Aorta (tissue), 5 donors: Measurements from ENCODE around the gene MORC2. TPM values are rescaled to one million over a fixed set of nuclear protein-coding genes. Genes with fewer than 3 reads are reported as not detected.

Source experiments
- ATAC-seq: fragments of 200-7000 bp; cut with Tn5 transposase; one replicate; pipeline ENCODE4 v1.9.1; 2022; ENCODE audit warnings: moderate library complexity; ENCODE audit not compliant: low FRiP score
- DNase-seq, 2 donors: peaks; one replicate each; pipeline ENCODE4 v3.0.0-alpha.2; 2020
- H3K27ac ChIP-seq, 2 donors: one replicate each; pipeline ENCODE4 v1.5.1; 2013; ENCODE audit warnings: low read length in 2 of 2, mild to moderate bottlenecking in 2 of 2, moderate library complexity in 2 of 2, control low read depth in 1 of 2, inconsistent platforms in 1 of 2, low read depth in 1 of 2
- H3K27me3 ChIP-seq, 2 donors: one replicate each; pipeline ENCODE4 v1.6.1; 2013; ENCODE audit warnings: control low read depth in 1 of 2, low read length in 1 of 2, mild to moderate bottlenecking in 1 of 2, moderate library complexity in 1 of 2; ENCODE audit not compliant: insufficient read depth in 2 of 2, control insufficient read depth in 1 of 2
- H3K36me3 ChIP-seq, 2 donors: one replicate each; pipeline ENCODE4 v1.6.1; 2013; ENCODE audit warnings: control low read depth in 1 of 2, low read length in 1 of 2, mild to moderate bottlenecking in 1 of 2; ENCODE audit not compliant: insufficient read depth in 2 of 2, control insufficient read depth in 1 of 2
- H3K4me1 ChIP-seq, 2 donors: one replicate each; pipeline ENCODE4 v1.6.1; 2013; ENCODE audit warnings: low read length in 2 of 2, control low read depth in 1 of 2, mild to moderate bottlenecking in 1 of 2, moderate library complexity in 1 of 2; ENCODE audit not compliant: insufficient read depth in 2 of 2, control insufficient read depth in 1 of 2
- H3K4me3 ChIP-seq, 2 donors: one replicate each; pipeline ENCODE4 v1.5.1; 2013; ENCODE audit warnings: low read length in 2 of 2, control low read depth in 1 of 2, mild to moderate bottlenecking in 1 of 2
- H3K9me3 ChIP-seq: one replicate; pipeline ENCODE4 v1.6.1; 2013; ENCODE audit warnings: mild to moderate bottlenecking, low read length; ENCODE audit not compliant: control insufficient read depth
- WGBS, 2 donors: extraction: QIAGEN DNeasy Blood & Tissue Kit; methylation state at CpG; one replicate each; pipeline ENCODE4 v1.1.7; 2013; 5-methylcytosine and 5-hydroxymethylcytosine counted together
- intact Hi-C, 2 donors: fragments of 100-400 bp; cut with DNase I; formaldehyde crosslinking; loops; one replicate each; pipeline versions ENCODE4 v1.14.2 to v1.15.0; 2022
- polyA plus RNA-seq, 2 donors: library from polyadenylated mRNA; stranded (reverse); fragments of 200-250 nt; gene quantifications; one replicate each; pipeline ENCODE4 v1.2.3, GENCODE V29; 2013
- total RNA-seq, 2 donors: library from RNA; stranded (reverse); fragmentation: NEBNext Ultra II Directional; extraction: Animal tissue kit (Norgen Biotek cat#: 25700); gene quantifications; one replicate each; pipeline ENCODE4 v1.2.1, GENCODE V29; 2021
- donor health status: healthy with polysubstance abuse.
- donor health status: Bipolar disorder and iron deficiency.
- donor health status: DM: no; HTN: no; CAD: no.
- donor health status: DM: no; HTN: no; CAD: no.
- donor health status: DM: yes; HTN: yes; CAD: no.

MORC2 gene
- total and polyA plus RNA-seq, 4 donors: 7.8 to 37.7 (median 29.0) TPM

DNA sequence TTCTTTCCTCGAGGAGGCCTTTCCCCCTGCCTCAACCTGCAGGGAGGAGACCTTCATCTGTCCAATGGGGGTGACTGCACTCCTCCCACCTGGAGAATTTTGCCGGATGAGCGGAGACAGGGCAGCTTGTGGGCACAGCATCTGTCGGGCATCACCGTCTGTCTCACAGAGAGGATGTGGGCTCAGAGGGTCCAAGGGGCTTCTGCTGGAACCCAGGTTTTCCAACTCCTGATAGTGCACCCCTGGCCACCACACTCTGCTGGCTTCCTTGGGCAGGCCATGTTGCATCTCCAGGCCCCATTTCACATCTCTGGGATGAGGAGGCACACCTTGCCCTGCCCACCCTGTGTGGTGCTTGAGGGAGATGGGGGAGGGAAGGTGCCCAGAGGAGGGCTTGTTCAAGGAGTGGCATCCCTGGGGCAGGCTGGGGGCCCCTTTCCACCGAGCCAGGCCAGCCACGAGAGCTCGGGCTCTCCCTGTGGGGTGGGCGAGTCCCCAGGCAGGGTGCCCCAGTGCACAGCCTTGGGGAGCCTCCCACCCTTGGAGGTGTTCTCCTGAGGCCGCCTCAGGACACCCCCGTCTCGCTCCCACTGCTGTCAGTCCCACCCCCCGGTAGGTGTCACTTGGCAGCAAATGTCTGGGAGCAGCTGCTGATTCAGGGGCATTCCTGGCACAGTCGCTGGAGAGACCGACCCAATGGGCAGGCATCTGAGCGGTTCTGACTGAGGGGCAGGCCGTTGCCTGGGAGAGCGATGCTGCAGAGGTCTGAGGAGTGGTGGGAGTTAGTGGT lies 84.2 kb downstream of the MORC2 start:
- Histone ChIP-seq H3K36me3 (no peaks in the 10 kb centered on the region), H3K27ac (no peak overlapping the region), H3K4me3 (no peak overlapping the region), H3K9me3 (no peaks in the 10 kb centered on the region), H3K4me1 (no peaks in the 10 kb centered on the region), H3K27me3 (no peaks in the 10 kb centered on the region)
- intact Hi-C loops: no loop called here
- peak; percentile 38 to 61 for DNase-seq
- ATAC-seq: no peak
- 87 to 92% methylated on average over 18 of the region's 18 CpGs for WGBS, 2 donors

DNA sequence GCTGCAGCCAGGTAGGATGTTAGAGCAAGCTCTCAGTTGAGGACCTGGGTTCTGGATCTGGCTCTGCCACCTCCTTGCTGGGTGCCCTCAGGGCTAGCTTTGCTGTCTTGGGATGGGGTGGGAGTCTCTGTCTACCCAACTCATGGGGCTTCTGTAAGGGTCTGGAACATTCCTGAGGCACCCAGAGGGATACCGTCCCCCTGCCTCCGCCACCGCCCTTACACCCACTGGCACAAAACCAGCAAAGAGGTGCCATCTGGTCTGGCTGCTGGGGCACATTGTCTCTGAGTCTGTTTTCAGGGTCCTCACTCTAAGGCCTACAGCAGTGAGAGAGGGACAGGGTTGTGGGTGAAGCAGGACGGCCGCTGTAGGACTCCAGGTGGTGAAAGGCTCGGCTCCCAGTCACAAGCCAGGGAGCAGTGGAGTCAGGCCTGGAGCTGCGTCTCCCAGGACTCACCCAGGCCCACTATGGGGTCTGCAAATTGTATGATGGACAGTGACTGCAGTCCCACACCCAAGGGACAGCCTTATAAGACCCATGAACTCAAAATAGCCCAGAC lies 84.9 kb downstream of the MORC2 start:
- H3K27ac ChIP-seq: no peak overlapping the region
- no peaks in the 10 kb centered on the region for H3K4me1 ChIP-seq
- H3K27me3 ChIP-seq: no peaks in the 10 kb centered on the region
- WGBS, 2 donors: 95 to 98% methylated on average over 7 of the region's 7 CpGs
- intact Hi-C loops: no loop called here
- no peak overlapping the region for H3K4me3 ChIP-seq
- DNase-seq: peak; percentile 30 to 54
- no peaks in the 10 kb centered on the region for H3K36me3 ChIP-seq
- ATAC-seq: no peak
- no peaks in the 10 kb centered on the region for H3K9me3 ChIP-seq

DNA sequence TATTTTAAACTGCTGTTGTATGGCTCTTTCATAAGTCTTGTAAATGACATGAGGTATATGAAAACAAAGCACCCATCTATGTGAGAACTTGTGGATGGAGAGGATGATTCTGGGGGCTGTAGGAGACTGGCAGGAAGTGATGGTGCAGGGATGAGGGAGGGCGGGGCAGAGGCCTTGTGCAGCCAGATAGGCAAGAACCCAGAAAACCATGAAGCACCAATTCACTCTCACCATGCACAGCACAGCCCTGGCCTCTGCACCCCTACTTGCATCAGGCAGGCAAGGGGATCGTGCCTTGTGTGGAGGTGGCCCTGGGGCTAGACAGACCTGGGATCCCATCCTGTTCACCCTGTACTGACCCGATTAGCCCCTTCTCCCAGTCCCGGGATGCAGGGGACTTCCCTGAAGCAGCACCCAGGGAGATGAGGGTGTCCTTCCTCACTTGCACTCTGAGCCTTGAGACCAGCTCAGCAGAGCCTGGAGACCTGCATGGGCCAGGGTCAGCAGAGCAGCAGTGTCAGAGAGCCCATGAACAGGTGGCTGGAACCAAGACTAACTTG lies 85.5 kb downstream of the MORC2 start:
- Histone ChIP-seq H3K4me1 (no peaks in the 10 kb centered on the region), H3K4me3 (no peak overlapping the region), H3K27ac (no peak overlapping the region), H3K27me3 (no peaks in the 10 kb centered on the region), H3K36me3 (no peaks in the 10 kb centered on the region), H3K9me3 (no peaks in the 10 kb centered on the region)
- 97 to 98% methylated on average over 4 of the region's 4 CpGs for WGBS, 2 donors
- DNase-seq (peak in 1 of 2 donors; percentile 42), ATAC-seq (no peak)
- intact Hi-C loops: no loop called here

DNA sequence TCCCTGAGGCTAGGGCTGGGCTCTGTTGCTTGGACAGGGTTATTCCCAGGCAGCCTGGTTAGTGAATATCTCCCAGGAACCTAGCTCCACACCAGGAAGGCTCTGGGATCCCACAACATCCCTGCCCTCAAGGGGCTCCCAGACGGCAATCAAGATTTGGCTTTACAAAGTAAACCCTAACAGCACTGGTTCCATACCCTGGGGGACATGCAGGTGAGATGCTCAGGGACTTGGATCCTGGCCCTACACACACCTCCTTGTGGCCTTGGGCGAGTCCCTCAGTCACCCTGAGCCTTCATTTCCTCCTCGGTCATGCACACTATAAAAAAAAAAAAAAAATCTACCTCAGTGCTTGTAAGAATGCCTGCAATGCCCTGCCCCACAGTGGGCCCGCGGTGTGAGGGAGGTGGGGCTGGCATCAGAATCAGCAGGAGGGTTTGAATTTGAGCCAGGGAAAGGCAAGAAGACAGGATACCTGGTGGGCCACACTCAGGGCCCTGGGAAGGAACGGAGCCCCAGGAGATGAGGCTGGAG lies 86.3 kb downstream of the MORC2 start:
- no peak overlapping the region for H3K27ac ChIP-seq
- WGBS, 2 donors: 90 to 93% methylated on average over 6 of the region's 6 CpGs
- no peak for ATAC-seq

DNA sequence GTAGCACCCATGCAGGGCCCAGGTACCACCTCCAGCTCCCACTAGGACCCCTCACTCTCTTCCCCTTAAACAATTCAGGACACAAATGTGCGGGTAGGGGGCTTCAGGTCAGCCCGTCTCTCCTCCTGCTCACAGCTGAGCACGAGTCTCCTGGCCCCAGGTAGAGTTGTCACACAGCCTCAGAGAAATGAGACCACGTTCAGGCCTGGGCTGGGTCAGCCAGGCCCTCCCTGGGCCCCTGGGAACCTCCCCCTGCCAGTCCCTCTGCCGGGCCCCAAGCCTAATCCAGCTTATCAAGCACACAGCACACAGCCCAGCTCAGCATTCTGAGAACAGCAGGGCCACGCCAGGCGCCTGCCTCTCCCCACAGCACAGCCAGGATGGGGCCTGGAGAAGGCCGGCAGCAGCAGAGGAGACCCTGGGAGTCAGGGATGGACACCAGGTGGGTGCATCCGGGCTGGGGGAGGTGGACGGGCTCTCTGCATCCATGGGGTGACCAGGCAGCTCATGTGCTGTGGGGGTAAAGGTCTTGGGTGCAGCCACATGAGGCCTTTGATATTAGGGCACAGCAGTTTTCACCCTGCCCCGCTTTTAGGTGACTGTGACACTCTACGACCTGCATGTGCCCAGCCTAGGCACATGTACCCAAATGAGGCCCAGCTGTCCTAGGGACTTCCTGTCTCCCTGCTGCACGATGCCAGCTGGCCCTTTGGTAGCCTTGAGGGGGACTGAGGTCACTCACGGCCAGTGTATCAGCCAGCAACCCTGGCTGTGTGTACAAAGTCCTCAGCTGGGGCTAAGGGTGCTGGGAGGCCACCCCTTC lies 87.0 kb downstream of the MORC2 start:
- H3K27me3 ChIP-seq: no peaks in the 10 kb centered on the region
- DNase-seq (peak; percentile 23 to 39), ATAC-seq (no peak)
- H3K36me3 ChIP-seq: no peaks in the 10 kb centered on the region
- intact Hi-C loops: no loop called here
- no peak overlapping the region for H3K4me3 ChIP-seq
- no peak overlapping the region for H3K27ac ChIP-seq
- 79 to 80% methylated on average over 14 of the region's 14 CpGs for WGBS, 2 donors
- H3K9me3 ChIP-seq: no peaks in the 10 kb centered on the region
- no peaks in the 10 kb centered on the region for H3K4me1 ChIP-seq

More for the DNA sequence above, 86.3 kb downstream of the MORC2 start:
- no peaks in the 10 kb centered on the region for H3K27me3 ChIP-seq
- no peaks in the 10 kb centered on the region for H3K9me3 ChIP-seq
- intact Hi-C loops: no loop called here
- H3K36me3 ChIP-seq: no peaks in the 10 kb centered on the region
- no peaks in the 10 kb centered on the region for H3K4me1 ChIP-seq
- DNase-seq: peak in 1 of 2 donors; percentile 38
- H3K4me3 ChIP-seq: no peak overlapping the region

DNA sequence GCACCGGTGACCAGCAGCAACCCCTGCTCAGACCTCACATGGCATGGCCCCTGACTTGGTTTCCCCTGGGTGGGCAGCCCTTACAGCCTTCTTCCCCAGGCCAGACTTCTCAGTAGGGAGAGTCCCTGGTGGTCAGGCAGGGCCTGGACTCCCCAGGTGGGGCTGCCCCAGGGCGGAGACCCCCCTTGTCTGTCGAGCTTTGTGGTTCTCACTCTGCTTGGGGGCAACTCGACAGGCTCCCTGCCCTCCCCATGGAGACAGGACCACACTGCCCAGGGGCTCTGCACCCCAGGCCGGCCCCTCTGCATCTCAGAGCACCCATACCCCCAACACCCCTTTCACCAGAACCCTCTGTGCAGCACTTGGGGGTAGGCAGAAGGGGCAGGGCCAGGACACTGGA lies 87.7 kb downstream of the MORC2 start:
- no peaks in the 10 kb centered on the region for H3K9me3 ChIP-seq
- no peak overlapping the region for H3K4me3 ChIP-seq
- DNase-seq: peak; percentile 17 to 63
- ATAC-seq: no peak
- no peaks in the 10 kb centered on the region for H3K27me3 ChIP-seq
- intact Hi-C loops: no loop called here
- no peak overlapping the region for H3K27ac ChIP-seq
- H3K36me3 ChIP-seq: no peaks in the 10 kb centered on the region
- WGBS, 2 donors: 87 to 96% methylated on average over 5 of the region's 5 CpGs
- no peaks in the 10 kb centered on the region for H3K4me1 ChIP-seq

DNA sequence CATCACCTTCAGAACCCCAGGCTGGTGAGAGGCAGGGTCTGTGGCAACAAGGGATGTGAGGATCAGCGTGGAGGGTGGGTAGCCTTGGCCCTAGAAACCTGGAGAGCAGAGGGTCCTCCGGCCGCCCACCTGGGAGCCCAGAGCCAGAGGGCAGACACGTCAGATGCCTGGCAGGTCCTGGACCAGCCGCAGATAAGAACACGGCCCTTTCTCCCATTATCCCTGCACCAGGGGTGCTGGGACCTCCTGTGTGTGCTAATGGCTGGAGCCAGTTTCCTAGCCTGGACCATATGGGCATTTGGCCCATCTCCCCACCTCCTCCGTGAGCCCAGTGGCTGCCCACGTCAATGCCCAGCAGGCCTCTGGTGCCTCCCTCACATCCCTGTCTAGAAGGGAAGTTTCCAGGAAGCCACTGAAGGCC lies 88.4 kb downstream of the MORC2 start:
- Histone ChIP-seq H3K9me3 (no peaks in the 10 kb centered on the region), H3K4me1 (no peaks in the 10 kb centered on the region), H3K27ac (no peak overlapping the region), H3K27me3 (no peaks in the 10 kb centered on the region), H3K36me3 (no peaks in the 10 kb centered on the region), H3K4me3 (no peak overlapping the region)
- 95 to 96% methylated on average over 8 of the region's 8 CpGs for WGBS, 2 donors
- intact Hi-C loops: no loop called here
- DNase-seq (peak; percentile 12 to 71), ATAC-seq (no peak)

DNA sequence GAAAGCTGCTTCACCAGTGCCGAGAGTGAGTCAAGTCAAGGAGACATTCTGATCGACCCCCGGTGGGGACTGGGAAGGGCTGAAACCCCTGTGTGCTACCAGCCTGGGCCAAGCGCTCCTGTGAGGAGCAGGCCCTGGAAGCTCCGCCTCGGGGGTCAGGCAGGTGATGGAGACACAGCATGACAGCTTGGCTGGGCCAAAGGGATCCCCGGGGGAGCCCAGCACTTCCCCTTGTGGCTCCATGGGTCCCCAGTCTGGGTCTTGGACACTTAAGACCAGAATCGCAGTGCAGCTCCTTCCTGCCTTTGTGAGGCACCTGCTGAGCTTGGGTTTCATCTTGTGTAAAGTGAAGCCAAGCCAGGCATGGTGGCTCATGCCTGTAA lies 89.2 kb downstream of the MORC2 start:
- Histone ChIP-seq H3K36me3 (no peaks in the 10 kb centered on the region), H3K9me3 (no peaks in the 10 kb centered on the region), H3K27ac (no peak overlapping the region), H3K4me3 (no peak overlapping the region), H3K4me1 (no peaks in the 10 kb centered on the region), H3K27me3 (no peaks in the 10 kb centered on the region)
- ATAC-seq (no peak), DNase-seq (peak; percentile 36 to 59)
- intact Hi-C loops: no loop called here
- WGBS, 2 donors: 77 to 82% methylated on average over 8 of the region's 8 CpGs
